Activated naive CD4-positive, alpha-beta T cell treated with Interleukin-2 at 50 U/mL for 16 hours (primary cell): ENCODE results near the gene SMAD3.
"Not testable (repeated sequence)": the region's sequence is repeated elsewhere in the genome, so short reads cannot be mapped to it uniquely, and the experiment has no call there.

Source experiments
- DNase-seq: peaks from one replicate; pipeline ENCODE4 v3.0.0-alpha.2; 2020

The SMAD3 gene

DNA sequence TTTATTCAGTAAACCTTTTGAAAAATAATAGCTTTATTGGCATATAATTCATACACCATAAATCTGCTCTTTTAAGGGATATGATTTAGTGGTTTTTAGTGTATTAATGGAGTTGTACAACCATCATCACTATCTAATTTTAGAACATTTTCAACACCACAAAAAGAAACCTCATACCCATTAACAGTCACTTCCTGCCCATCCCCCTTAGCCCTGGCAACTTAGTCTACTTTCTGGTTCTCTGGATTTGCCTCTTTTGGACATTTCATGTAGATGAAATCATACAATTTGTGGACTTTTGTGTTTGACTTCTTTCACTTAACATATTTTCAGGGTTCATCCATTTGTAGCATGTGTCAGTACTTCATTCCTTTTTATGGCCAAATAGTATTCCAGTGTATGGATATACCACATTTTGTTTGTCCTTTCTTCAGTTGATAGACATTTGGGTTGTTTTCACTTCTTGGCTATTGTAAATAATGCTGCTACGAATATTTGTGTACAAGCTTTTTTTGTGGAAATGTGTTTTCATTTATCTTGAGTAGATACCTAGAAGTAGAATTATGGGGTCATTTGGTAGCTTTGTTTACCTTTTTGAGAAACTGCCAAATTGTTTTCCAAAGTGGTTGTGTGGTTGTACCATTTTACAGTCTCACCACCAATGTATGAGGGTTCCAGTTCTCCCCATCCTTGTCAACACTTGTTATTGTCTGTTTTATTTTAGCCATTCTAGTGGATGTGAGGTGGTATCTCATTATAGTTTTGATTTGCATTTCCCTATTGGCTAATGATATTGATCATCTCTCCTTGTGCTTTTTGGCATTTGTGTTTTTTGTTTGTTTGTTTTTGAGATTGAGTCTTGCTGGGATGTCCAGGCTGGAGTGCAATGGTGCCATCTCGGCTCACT, 45.8 kb downstream of the SMAD3 start:
- no peak for DNase-seq

DNA sequence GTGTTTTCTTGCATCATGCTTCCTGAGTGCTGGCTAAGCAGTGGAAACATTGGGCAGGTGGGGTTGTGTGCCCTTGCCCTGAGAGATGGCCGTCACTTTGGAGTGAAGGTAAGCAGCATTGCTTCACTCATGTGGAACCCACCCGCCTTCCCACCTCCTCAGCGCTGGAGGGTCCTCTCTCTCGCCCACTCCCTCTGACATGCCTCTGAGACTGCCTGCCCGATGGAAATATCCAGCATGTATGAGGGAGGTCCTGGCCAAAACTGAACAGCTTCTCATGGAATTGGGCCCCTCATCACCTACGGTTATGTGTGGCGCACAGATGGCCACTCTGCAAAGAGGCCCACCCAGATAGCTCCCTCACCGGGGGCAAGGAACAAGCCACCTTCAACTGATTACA, 48.6 kb downstream of the SMAD3 start:
- no peak for DNase-seq

GRCh38 chr15:67114846-67115585, 49.6 kb downstream of the SMAD3 start:
- DNase-seq = no peak

- no peak for DNase-seq
Observed at GRCh38 chr15:67115586-67115969, 50.2 kb downstream of the SMAD3 start.

DNA sequence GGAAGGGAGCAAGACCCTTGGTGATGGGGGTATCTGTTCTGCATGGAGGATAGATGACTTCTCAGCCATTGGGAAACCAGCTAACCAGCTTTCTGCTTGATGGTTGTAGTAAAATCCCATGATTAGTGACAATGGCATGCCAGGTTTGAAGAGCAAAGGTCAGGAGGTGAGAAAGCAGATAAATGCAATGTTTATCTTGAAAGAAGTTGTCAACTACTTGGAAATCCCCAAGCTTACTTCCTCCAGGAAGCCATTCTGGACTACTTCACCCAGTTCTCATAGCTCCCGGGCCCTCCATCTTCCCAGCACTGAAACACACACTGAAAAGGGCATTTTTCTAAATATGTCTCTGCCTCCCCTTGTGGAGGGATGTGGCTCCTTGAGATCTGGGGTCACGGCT, 51.3 kb downstream of the SMAD3 start:
- no peak for DNase-seq

DNA sequence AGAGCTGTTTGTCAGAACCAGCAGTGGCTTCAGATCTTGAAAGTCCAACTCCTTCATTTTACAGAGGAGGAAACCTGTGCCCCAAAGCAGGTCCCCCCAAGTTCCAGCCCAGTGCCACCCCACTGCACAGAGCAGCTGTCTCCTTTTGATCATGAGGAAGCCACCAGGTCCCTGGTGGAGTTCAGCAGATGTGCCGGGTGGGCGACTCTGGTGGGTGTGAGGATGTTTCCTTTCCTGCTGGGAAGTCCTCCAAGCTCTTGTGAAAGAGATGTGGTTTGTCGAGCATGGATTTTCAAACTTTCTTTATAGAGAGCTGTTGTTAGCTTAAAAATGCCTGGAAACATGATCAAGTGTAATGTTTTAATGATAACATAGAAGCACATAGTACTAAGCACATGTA, 52.0 kb downstream of the SMAD3 start:
- DNase-seq = no peak

DNA sequence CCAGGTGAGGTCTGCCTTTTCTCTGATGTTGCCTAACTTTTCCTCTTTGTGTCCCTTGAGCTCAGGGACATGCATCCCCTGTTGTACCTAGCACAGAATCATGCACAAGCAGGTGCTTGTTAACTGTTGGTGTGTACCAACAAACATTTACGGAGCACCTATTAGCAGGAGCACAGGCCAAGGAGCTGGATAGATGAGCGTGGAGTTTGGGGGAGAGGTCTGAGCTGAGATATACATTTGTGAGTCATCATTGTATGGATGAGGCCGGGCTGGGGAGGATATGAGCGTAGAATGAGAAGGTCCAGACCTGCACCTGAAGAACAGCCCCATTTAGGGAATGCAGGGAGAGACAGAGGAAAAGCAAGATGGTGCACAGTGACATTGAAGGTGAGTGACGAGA, 53.4 kb downstream of the SMAD3 start:
- DNase-seq = no peak

- no peak for DNase-seq
Observed at GRCh38 chr15:67119238-67119846, 53.9 kb downstream of the SMAD3 start.

GRCh38 chr15:67120009-67120838, 54.8 kb downstream of the SMAD3 start:
- DNase-seq = no peak

- peak; percentile 89 for DNase-seq
Observed at GRCh38 chr15:67120839-67121643, 55.6 kb downstream of the SMAD3 start.

DNA sequence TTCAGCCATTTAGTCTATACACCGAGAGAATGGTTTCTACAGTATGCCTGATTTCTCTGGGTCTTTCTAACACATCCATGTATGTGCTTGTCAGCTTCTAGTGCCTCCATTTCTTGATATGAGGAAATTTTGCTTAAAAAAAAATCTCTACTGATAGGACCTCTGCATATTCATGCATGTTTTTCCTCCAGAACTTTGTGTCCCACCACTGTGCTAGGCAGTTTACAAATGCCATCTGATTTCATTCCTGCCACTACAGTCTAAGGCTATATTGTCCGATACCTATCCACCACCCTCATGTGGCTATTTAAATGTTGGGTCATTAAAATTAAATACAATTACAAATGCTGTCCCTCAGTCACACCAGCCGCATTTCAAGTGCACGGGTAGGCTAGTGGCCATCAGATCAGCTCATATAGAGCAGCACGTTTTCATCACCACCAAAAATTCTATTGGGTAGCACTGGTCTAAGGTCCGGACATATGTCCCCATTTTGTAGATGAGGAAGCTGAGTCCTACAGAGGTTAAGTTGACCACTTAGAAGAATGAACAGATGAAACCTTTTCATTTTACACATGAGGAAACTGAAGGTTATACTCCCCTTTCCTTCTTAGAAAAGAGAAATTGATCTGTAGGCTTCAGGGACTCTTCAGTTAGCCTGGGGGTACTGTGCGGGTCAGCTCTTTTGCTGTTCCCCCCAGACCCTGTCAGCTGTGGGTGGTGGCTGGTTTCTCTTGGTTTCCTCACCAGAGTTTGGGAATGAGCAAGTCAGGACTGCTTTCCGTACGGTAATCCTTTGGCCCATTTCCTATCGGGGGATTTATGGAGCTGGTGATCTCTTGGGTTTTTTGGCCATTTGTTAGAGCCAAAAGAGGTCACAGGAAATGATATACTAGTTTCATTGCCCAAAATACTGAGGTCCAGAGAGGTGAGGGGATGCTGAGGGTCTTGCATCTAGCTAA, 56.5 kb downstream of the SMAD3 start:
- no peak for DNase-seq

DNA sequence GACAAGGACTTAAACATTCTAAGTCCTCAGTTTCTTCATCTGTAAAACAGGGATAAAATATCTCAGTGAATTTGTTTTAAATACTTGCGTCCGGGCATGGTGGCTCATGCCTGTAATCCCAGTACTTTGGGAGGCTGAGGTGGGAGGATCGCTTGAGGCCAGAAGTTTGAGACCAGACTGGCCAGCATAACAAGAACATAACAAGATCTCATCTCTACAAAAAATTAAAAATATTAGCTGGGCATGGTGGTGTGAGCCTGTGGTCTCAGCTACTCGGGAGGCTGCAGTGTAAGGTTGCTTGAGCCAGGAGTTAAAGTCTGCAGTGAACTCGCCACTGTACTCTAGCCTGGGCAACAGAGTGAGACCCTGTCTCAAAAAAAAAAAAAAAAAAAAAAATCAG, 57.4 kb downstream of the SMAD3 start:
- not testable (repeated sequence) for DNase-seq

GRCh38 chr15:67123291-67123690, 57.9 kb downstream of the SMAD3 start:
- DNase-seq = not testable (repeated sequence)

GRCh38 chr15:67124111-67124510, 58.7 kb downstream of the SMAD3 start:
- no peak for DNase-seq

- no peak for DNase-seq
Observed at GRCh38 chr15:67124911-67125588, 59.6 kb downstream of the SMAD3 start.

DNA sequence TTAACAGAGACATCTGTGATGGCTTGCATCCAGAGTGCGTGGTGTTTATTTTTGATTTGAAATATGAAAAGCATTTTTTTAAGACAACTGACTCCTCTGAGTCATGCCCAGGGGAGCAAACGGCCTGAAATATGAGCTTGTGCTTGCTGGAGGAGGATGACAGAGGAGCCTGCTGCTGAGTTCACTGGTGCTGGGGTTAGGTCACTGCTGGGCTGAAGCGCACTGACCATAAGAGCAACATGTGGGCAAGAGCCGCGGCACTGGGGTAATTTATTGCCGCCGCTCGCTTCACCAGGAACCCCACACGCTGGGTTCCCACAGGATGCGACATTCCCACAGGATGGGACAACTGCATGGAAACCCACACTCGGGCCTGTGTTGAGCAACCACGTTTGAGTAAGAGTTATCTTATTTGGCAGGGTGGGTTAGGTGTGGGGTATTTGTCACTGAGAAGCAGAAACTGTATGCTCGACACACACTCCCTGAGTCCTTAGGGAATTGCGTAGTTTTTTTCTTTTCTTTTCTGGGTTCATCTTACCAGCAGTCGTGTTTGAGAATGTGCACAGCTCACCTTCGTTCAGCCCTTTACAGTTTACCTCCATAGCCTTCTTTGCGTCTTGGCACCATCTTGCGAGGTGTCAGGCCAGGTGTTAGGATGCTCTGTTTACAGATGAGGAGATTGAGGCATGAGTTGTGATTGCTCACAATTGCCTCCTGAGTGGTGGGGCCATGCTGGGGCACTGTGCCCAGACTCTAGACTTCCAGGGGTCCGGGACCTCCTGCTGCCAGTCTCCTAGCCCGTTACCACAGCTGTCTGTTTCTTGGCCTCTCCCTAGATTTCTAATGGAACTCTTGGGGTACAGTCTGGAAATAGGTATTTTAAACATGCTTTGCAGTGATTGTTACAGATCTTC, 60.4 kb downstream of the SMAD3 start:
- no peak for DNase-seq

DNA sequence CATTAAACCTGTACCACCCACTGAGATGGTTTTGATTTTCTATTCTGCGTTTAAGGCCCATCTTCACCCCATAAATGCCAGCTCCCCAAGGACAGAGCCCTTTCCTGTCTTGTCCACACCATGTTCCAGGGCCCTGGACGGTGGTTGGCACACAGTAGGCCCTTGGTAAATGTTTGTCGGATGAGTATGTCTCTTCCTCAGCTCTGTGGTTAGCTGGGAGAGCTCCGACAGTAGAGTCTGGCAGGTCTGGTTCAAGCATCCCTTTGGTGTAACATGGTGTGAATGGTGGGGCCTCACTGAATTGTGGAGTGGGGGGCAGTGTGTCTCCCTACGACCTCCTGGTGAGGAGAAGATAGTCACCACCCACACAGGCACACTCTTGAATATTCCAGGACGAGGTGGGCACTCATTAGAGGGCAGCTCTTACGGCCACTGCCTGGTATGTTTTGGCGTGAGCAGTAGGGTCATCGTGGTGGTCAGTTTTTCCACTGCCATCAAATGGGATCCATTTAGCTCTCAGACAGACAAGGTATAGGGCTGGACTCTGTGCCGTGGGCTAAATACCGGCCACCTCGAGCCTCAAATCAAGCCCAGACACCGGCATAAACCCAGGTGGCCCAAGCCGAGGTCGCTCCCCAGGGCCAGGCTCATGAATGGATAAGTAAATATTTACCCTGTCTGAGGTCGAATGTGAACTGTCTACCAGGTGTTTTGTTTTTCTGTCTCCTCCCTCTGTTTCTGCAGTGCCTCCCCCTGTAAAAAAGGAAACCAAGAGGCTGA, 61.3 kb downstream of the SMAD3 start:
- DNase-seq = no peak

- no peak for DNase-seq
Observed at GRCh38 chr15:67127331-67127664, 61.9 kb downstream of the SMAD3 start.
